H1 (cell line): ENCODE measurements around the gene PTPN18. TPM values are rescaled to one million over a fixed set of nuclear protein-coding genes. Genes with fewer than 3 reads are reported as not detected.

Experiments
- CTCF ChIP-seq, 3 experiments: IDR thresholded peaks; 1 replicate in 2 of 3; 2 replicates in 1 of 3; pipeline versions ENCODE4 v1.5.1 to v1.6.1; 2011; ENCODE audit warnings: low read length in 3 of 3, mild to moderate bottlenecking in 3 of 3, inconsistent platforms in 2 of 3, low read depth in 1 of 3, moderate library complexity in 1 of 3; ENCODE audit not compliant: insufficient read depth in 1 of 3; ENCODE audit errors: control extremely low read depth in 1 of 3
- EGR1 ChIP-seq: IDR thresholded peaks from 2 replicates; pipeline ENCODE4 v1.6.1; 2011; ENCODE audit warnings: low read depth, low read length, borderline replicate concordance
- SIX5 ChIP-seq: IDR thresholded peaks from 2 replicates; pipeline ENCODE4 v1.6.1; 2011; ENCODE audit warnings: mild to moderate bottlenecking, low read depth, low read length
- TEAD4 ChIP-seq: IDR thresholded peaks from 2 replicates; pipeline ENCODE4 v1.6.1; 2012; ENCODE audit warnings: low read depth, low read length, inconsistent platforms, mixed read lengths
- polyA plus RNA-seq, 7 experiments: library from polyadenylated mRNA; depleted of rRNA in 3 of 7; stranded (reverse) in 5 of 7; unstranded in 2 of 7; fragments of >200 nt in 5 of 7; fragments of 200-250 nt in 2 of 7; gene quantifications; 1 replicate in 5 of 7; 2 replicates in 1 of 7; 4 replicates in 1 of 7; pipeline versions ENCODE4 v1.2.1 to v1.2.3, GENCODE V29; 2011 to 2013; ENCODE audit warnings: missing spikeins in 2 of 7, mixed read lengths in 2 of 7
- total RNA-seq: library from RNA; stranded (reverse); fragmentation: NEBNext Ultra II Directional; extraction: Animal tissue kit (Norgen Biotek cat#: 25700); gene quantifications from 2 replicates; pipeline ENCODE4 v1.2.1, GENCODE V29; 2021

Gene PTPN18
- total and polyA plus RNA-seq, 2 of the 8 experiments (the other 6 are each of a cell fraction or from before 2014, with no cell fraction given), result 13.2 to 14.7 TPM

GRCh38 chr2:130352237-130352636 is 3.6 kb upstream of the PTPN18 start (continued):
- TF ChIP-seq SIX5, result no peak
- TF ChIP-seq EGR1, result no peak
- TF ChIP-seq TEAD4, result no peak
- TF ChIP-seq CTCF (IDR thresholded peaks at IDR 0.05; ENCODE audit: control extremely low read depth in 1 of 3, insufficient read depth in 1 of 3, low read depth in 1 of 3, low read length in 3 of 3), result no peak
